Jurkat, Clone E6-1 (cell line): ENCODE measurements around the gene L1TD1.
A peak's percentile ranks its signal among the peaks of the same experiment; 100 is the strongest.
"Not testable (repeated sequence)": the region's sequence is repeated elsewhere in the genome, so short reads cannot be mapped to it uniquely, and the experiment has no call there.

ENCODE experiments used
- DNase-seq: peaks from one replicate; pipeline ENCODE4 v3.0.0-alpha.2; 2011; ENCODE audit warnings: low read depth, low spot score
- H3K4me3 ChIP-seq: 2 replicates; pipeline ENCODE4 v1.5.1; 2011; ENCODE audit warnings: mild to moderate bottlenecking, low read length, control low read depth, moderate library complexity

L1TD1 gene

DNA sequence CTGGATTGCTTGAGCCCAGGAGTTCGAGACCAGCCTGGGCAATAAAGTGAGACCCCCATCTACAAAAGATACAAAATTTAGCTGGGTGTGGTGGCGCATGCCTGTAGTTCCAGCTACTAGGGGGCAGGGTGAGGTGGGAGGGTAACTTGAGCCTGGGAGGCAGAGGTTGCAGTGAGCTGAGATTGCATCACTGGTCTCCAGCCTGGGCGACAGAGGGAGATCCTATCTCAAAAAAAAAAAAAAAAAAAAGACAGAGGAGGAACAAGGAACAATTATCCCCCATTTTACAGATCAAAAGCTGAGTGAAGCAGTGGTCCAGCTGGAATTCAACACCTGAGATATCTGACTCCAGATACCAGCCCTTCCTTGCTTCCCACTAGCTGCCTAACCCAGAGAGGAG lies 34.8 kb downstream of the L1TD1 start:
- no peak for DNase-seq
- H3K4me3 ChIP-seq = no peak overlapping the region

DNA sequence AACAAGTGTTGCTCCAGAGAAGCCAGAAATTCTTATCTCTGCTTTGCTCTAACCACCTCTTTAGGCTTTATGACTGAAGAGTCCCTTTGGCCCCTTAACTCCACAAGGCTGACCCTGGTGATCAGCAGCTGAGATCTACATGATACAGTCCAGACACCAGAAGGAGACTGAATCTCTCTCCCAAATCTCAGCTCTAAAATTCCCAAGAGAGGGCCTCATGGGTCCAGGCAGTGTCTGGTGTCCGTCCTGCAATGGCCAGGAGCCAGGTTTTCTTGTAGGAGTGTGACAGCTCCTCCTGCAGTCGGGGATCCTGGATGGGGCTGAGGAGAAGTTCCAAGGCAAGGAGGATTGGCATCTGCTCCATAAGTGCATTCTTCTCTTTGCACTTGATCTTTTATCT lies 35.3 kb downstream of the L1TD1 start:
- no peak for DNase-seq

DNA sequence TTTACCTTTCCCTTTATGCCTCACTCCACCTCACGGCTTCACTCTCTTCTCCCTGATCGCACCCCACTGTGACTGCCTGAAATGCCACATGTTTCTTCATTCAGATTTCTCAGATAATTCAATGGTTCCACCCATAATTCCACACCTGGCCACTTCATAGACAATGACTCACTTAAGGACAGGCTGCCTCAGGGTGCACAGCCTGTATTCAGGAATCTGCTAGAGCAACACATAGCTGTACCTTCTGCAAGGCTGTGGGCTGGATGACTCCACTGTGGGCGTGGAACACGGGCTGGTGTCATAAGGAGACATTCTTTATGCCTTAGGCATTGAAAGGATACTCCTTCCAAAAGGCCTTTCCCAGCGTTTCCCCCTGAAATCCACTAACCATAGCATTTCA lies 36.1 kb downstream of the L1TD1 start:
- H3K4me3 ChIP-seq = no peak overlapping the region
- no peak for DNase-seq

More for the DNA sequence above, 35.3 kb downstream of the L1TD1 start:
- no peak overlapping the region for H3K4me3 ChIP-seq

DNA sequence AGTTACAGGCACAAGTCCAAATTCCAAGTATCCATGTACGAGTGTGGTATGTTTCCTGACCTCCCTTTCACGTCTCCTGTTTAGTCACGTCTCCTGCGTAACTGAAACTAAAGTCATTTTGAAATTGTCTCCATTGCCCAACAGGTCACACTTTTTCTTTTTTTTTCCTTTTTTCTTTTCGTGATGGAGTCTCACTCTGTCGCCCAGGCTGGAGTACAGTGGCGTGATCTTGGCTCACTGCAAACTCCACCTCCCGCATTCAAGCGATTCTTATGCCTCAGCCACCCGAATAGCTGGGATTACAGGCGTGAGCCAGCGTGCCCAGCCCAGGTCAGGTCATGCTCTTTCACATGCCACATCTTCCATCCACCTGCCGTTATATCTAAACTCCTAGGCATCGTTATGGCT lies 38.2 kb downstream of the L1TD1 start:
- no peak overlapping the region for H3K4me3 ChIP-seq
- no peak for DNase-seq

- DNase-seq = peak; percentile 79
- no peak overlapping the region for H3K4me3 ChIP-seq
These were observed 39.3 kb downstream of the L1TD1 start for GRCh38 chr1:62233926-62234450.

- H3K4me3 ChIP-seq = no peak overlapping the region
- DNase-seq = no peak
These were observed 40.0 kb downstream of the L1TD1 start for GRCh38 chr1:62234688-62235087.

DNA sequence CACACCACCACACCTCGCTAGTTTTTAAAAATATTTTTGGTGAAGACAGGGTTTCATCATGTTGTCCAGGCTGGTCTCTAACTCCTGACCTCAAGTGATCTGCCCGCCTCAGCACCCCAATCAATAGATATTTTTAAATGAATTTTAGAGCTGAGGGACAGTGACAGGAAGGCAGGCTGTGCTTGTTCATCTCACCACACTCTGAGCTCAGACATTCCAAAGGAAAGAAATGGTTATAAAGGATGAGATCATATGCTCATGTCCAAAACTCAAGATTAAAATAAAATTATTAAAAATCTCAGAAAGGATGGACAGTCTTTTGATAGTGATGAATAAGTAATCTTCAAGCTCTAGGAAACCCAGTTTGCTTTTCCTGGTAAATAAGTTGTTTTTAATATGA lies 40.9 kb downstream of the L1TD1 start:
- no peak overlapping the region for H3K4me3 ChIP-seq
- DNase-seq = no peak

GRCh38 chr1:62237361-62237760 lies 42.7 kb downstream of the L1TD1 start:
- H3K4me3 ChIP-seq = no peak overlapping the region
- no peak for DNase-seq

DNA sequence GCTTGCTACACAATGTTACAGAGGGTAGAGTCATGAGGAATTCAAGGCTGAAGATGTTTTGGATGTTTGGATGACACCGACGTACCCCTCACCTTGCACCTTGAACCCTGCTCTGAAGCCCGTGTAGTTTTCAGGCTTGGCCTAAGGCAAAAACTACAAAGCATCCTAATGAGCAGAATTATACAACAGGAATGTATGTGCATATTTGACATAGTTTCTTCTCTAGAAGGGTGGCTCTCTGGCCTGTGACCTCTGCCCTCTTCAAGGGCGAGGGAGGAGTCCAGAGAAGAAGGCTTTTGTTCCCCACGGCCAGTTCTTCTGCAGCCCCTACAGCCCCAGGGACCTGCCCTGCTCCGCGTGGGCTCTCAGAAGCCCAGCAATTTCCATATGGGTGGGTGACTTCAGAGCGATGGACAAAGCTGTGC lies 43.3 kb downstream of the L1TD1 start:
- H3K4me3 ChIP-seq = no peak overlapping the region
- no peak for DNase-seq

DNA sequence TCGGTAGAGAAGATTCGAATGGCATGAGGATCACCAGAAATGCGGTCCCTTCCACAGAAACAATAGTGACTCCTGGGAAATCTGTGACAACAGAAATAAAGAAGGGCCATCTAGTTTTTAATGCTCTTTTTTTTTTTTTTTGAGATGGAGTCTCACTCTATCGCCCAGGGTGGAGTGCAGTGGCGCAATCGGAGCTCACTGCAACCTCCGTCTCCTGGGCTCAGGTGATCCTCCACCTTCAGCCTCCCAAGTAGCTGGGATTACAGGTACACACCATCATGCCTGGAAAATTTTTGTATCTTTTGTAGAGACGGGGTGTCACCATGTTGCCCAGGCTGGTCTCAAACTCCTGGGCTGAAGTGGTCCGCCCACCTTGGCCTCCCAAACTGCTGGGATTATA lies 43.9 kb downstream of the L1TD1 start:
- no peak overlapping the region for H3K4me3 ChIP-seq
- DNase-seq = no peak

GRCh38 chr1:62239652-62240403 lies 45.2 kb downstream of the L1TD1 start:
- DNase-seq, H3K4me3 ChIP-seq: not testable (repeated sequence)

GRCh38 chr1:62240651-62241370 lies 46.2 kb downstream of the L1TD1 start:
- no peak for DNase-seq
- no peak overlapping the region for H3K4me3 ChIP-seq

GRCh38 chr1:62241371-62242131 lies 46.9 kb downstream of the L1TD1 start:
- no peak overlapping the region for H3K4me3 ChIP-seq
- DNase-seq = no peak

DNA sequence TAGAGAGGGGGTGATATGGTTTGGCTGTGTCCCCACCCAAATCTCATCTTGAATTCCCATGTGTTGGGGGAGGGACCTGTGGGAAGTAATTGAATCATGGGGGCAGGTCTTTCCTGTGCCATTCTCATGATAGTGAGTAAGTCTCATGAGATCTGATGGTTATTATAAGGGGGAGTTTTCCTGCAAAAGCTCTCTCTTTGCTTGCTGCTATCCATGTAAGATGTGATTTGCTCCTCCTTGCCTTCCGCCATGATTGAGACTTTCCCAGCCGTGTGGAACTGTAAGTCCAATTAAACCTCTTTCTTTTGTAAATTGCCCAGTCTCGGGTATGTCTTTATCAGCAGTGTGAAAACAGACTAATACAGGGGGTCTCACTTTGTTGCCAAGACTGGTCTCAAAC lies 49.7 kb downstream of the L1TD1 start:
- H3K4me3 ChIP-seq, DNase-seq: not testable (repeated sequence)

DNA sequence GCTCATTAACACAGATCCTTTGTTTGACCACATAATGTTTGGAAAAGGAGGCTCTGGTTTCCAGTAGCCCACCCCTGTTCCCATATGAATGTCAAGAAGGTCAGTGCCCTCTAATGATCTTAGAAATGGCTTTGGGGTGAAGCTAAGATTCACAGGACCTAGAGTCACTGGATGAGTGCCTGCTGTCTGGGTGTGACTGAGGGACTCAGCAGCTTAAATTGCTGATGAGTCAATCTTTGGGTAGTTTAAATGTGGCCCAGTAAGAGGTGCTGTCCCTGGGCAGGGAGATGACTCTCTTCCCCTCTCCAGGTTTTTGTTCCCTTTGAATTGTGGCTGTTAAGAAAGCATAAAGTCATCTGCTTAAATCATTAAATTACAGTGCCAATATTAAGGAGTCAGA lies 50.6 kb downstream of the L1TD1 start:
- no peak for DNase-seq
- no peak overlapping the region for H3K4me3 ChIP-seq

- H3K4me3 ChIP-seq = no peak overlapping the region
- DNase-seq = no peak
These were observed 52.9 kb downstream of the L1TD1 start for GRCh38 chr1:62247391-62248168.

- no peak overlapping the region for H3K4me3 ChIP-seq
These were observed 55.6 kb downstream of the L1TD1 start for GRCh38 chr1:62250126-62250726.

DNA sequence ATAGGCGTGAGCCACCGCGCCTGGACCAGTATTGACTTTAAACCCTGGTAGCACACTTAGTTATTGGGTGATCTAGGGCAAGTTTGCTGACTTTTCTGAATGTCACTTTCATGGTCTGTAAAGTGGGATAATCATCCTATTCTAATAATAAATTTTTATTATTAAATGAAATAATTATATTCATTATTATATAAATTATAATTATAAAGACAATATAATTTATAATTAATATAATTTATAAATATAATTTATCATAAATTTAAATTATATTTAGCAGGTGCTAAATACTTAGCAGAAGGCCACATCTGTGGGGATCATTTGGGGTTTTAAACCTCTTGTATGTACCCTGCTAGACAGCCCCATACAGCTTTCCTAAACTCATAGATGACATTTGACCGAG lies 64.9 kb downstream of the L1TD1 start:
- no peak overlapping the region for H3K4me3 ChIP-seq
- no peak for DNase-seq

More at GRCh38 chr1:62250126-62250726, 55.6 kb downstream of the L1TD1 start:
- DNase-seq = no peak

- no peak overlapping the region for H3K4me3 ChIP-seq
- DNase-seq = no peak
These were observed 66.0 kb downstream of the L1TD1 start for GRCh38 chr1:62260688-62261087.
